HG03575 (cell line): ENCODE results near the gene ZBTB43.
"Not testable (repeated sequence)": the region's sequence is repeated elsewhere in the genome, so short reads cannot be mapped to it uniquely, and the experiment has no call there.

Experiments used
- ATAC-seq: cut with Tn5 transposase; IDR thresholded peaks from one replicate; pipeline ENCODE4 v1.9.1; 2021; ENCODE audit not compliant: unreplicated experiment, insufficient number of reproducible peaks, low FRiP score; ENCODE audit errors: extremely low read depth

Gene ZBTB43, protein sequence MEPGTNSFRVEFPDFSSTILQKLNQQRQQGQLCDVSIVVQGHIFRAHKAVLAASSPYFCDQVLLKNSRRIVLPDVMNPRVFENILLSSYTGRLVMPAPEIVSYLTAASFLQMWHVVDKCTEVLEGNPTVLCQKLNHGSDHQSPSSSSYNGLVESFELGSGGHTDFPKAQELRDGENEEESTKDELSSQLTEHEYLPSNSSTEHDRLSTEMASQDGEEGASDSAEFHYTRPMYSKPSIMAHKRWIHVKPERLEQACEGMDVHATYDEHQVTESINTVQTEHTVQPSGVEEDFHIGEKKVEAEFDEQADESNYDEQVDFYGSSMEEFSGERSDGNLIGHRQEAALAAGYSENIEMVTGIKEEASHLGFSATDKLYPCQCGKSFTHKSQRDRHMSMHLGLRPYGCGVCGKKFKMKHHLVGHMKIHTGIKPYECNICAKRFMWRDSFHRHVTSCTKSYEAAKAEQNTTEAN

DNA sequence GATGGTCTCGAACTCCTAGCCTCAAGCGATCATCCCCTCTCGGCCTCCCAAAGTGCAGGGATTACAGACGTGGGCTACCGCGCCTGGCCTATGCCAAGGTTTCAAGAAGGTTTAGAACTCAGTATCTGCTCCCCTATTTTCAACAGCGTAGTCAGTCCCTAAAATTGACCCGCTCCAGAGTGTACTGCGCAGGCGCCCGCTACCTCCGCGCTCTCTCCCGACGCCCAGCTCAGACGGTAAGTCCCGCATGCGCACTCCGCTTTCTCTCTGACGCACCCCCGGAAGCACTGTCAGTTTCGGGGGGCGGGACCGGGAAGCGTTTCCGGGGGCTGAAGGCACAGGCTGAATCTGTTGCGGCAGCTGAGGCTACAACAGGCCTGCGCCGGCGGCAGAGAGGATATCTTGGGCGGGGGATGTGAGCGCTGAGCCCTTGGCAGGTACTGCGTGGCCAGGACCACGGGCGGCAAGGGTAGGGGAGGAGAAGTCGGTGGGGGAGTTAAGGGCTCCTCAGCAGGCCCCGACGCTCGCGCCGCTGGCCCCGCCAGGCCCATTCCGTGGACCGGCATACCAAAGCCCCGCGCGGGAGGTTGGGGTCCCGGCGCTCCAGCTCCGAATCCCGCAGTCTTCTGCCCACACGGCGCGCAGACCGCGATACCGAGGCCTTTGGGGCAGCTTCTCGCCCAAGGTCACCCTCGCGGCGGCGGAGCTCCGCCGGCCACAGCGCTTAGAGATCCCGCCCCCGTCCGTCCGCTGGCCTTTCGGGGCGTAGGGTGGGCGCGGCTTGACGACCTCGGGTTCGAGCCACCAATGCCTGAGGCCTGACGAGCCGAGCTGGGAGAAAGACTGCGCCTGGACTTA is at the start of gene ZBTB43:
Gene ZBTB43, plus strand, starts transcription at position 345 of the 858 bp plus-strand sequence. CDS start 27,470 bp downstream, outside the sequence.
- ATAC-seq: no peak

DNA sequence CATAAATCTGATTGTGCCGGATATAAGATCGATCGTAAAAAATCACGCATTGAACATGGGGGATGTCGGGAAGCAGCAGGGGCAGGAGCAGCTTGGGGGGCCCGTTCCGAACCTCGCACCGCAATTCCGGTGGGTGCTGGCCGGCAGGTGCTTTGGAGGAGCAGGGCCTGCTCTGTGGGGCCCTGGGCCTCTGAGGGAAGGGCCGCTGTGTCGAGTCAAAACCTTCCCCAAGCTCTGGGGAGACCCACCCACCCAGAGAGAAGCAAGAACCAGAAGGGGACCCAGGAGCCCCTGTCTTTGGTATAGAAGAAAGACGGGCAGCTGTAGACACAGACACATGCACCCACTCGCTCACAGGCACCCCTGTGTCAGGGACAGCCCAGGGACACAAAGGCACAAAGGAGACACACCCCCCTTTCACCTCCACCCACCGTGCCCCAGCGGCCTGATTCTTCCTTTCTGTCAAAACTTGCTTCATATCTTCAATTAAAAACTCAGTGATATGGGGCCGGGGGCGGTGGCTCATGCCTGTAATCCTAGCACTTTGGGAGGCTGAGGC is 49.4 kb upstream of the ZBTB43 start:
- no peak for ATAC-seq

DNA sequence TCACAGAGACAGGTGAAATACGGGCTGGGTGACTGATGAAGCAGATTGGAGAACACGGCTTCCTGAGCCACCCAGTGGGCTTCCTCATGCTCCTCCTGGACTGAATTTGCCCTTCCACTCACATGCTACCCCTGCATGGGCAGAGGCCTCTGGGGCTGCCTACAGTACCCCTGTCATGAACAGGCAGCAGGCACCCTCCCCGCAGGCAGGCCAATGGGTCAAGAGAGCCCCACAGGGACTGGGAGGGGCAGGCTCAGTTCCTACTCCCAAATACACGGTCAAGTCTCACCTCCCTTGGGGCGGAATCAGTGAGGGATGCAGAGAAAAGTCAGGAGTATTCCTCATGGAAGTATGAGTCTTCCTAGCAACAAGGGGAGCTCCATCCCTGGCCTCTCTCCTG is 48.6 kb upstream of the ZBTB43 start:
- no peak for ATAC-seq

DNA sequence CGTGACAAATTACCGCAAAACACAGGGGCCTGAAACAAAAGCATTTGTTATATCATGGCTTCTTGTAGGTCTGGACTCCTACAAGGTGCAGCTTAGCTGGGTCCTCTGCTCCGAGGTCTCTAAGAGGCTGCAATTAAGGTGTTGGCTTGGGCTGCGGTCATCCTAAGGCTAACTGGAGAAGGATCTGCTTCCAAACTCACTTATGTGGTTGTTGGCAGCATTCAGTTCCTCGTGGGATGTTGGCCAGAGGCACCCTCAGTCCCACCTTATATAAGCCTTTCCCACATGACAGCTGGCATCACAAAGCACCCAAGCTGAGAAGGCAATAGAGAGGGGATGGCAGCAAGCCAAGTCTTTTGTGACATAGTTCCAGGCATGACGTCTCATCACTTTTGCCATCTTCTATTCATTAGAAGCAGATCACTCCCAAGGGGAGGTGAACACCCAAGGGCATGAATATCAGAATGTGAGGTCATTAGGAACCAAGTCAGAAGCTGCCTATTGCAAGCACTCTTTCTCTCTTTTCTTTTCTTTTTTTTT is 47.9 kb upstream of the ZBTB43 start:
- ATAC-seq: no peak

DNA sequence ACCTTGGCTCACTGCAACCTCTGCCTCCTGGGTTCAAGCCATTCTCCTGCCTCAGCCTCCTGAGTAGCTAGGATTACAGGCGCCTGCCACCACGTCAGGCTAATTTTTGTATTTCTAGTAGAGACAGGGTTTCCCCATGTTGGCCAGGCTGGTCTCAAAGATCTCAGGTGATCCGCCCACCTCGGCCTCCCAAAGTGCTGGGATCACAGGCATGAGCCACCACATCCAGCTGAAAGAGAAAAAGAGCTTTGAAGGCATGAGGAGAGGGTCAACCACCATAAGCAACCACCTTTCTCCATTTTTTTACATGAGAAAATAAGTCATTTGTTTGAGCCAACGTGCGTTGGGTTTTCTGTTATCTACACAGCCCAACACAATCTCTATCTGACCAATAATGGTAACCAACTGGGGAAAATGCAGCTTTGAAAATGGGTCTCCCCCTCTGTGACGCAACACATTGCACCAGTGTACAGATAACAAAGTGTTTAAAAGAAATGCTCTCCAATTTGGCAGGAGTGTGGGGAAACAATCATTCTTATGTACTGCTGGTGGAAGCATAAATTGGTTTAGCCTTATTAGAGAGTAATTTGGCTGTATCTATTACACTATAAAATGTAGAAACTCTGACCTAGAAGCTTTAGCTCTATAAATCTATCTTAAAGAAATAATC is 45.8 kb upstream of the ZBTB43 start:
- no peak for ATAC-seq

DNA sequence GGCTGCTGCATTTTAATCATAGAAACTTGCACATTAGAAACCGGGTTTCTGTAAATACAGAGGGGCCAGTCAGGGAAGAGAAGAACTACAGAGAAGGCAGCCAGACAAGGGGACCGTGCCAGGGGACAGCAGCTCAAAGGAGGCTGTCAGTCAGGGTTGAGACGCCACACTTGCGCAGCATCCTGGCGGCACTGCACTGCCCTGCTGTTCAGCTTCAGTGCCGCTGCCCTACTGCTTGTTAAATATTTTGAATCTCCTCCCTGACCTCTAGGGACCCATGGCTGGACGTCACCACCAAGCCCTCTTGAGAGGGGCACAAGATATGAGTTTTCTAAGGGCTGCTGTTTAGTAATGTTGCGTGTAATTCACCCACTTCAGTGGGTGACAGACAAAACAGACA is 43.6 kb upstream of the ZBTB43 start:
- no peak for ATAC-seq

DNA sequence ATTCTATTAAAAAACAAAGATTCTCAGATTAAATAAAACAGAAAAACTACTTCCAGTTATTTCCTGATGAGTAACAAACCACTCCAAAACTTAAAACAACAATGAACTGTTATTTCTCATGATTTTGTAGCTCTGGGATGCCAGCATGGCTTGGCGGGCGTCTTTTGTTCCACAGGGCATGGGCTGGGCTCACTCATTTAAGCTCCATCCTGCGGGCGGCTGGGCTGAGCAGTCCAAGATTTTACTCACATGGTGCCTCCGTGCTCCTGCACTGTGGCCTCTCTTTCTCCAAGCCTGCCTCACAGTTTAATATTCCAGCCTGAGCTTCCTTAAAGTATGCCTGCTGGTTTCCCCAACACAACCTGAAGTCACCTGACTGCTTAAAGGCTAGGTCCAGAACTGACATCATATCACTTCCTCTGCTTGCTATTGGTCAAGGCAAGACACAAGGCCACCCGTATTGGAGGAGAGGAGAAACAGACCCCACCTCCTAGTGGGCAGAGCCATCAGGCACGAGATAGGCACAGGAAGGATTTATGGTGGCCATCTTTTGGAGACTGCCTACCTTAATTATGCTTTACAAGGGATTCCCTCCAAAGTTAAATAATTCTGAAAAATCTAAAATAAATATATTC is 41.6 kb upstream of the ZBTB43 start:
- ATAC-seq: no peak

DNA sequence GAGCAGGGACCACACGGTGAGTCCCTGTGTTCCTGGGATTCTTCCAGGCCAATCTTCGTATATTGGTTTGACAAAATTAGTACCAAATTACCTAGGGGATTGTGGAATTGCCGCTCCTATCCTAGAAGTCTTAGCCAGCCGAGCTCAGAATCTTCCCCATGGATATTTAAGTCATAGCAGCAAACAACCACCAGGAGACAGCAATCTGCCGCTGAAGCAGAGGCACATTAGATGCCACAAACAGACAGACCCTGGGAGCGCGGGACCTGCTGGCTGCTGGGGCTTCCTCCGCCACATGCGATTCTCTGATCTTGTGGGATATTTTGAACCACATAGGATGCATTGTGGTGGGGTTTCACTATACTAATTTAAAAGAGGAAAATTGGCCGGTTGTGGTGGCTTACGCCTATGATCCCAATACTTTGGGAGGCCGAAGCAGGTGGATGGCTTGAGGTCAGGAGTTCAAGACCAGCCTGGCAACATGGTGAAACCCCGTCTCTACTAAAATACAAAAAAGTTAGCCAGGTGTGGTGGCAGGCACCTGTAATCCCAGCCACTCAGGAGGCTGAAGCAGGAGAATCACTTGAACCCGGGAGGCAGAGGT is 31.7 kb upstream of the ZBTB43 start:
- ATAC-seq: no peak

DNA sequence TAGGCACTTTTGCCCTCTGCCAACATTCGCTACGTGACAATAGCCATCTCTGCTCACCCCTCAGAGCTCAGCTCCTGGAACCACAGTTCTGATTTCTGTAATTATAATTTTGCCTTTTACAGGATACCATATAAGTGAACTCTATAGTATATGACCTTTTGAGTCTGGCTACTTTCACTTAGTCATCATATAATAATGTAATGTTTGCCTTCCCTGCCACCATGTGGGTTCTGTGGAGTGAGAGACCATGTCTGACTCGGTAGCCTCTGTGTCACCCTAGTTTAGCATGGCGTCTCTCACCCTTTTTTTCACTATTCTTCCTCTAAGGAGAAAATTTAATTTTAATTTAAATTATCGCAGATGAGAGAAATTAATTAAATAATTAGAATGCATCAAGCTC is 28.9 kb upstream of the ZBTB43 start:
- no peak for ATAC-seq

DNA sequence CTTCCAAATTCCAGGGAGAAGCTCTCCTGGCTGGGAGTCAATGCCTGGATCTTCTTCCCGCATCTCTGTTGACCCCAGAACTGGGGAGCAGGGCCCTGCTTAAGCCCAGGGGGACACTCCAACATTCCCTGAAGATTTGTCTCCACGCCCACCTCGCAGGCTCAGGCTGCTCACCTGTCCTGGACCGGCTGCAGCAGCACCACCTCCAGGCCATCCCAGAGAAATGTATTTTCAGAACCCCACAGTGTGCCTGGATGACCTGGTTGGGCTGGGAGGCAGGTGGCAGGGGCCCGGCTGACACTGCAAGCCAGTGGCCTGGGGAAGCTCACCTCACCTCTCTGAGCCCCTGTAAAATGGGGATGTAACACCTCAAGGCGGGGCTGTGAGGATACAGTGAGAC is 27.1 kb upstream of the ZBTB43 start:
- ATAC-seq: no peak

DNA sequence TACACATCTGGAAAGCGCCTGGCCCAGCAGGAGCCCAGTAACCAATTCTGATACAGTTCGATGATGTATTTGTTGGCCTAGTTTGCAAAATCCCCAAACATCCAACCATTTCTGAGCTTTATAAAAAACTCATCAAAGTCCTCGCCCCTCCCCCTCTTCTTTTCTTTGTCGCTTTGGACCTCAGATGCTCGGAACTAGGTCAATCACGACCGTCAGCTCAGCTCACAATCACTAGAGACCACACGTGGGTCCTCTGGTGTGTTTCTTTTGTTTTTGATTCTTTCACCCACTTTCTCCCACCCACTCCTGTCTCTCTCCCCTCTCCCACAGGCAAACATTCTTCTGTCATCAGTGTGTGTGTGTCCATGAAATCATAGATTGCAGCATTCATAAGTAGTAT is 26.7 kb upstream of the ZBTB43 start:
- no peak for ATAC-seq

DNA sequence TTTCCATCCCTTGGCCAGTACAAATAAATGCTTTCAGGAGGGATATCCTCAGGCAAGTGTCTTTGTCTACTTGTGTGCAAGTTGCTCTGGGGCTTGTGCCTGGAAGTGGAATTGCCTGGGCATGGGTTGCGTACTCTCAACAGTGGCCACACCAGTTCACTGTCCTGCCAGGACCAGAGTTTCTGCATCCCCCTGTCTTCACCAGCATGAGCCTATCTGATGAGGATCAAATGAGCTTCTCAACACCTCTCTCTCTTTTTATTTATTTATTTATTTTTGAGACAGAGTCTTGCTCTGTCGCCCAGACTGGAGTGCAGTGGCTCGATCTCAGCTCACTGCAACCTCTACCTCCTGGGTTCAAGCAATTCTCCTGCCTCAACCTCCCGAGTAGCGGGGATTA is 26.1 kb upstream of the ZBTB43 start:
- not testable (repeated sequence) for ATAC-seq

DNA sequence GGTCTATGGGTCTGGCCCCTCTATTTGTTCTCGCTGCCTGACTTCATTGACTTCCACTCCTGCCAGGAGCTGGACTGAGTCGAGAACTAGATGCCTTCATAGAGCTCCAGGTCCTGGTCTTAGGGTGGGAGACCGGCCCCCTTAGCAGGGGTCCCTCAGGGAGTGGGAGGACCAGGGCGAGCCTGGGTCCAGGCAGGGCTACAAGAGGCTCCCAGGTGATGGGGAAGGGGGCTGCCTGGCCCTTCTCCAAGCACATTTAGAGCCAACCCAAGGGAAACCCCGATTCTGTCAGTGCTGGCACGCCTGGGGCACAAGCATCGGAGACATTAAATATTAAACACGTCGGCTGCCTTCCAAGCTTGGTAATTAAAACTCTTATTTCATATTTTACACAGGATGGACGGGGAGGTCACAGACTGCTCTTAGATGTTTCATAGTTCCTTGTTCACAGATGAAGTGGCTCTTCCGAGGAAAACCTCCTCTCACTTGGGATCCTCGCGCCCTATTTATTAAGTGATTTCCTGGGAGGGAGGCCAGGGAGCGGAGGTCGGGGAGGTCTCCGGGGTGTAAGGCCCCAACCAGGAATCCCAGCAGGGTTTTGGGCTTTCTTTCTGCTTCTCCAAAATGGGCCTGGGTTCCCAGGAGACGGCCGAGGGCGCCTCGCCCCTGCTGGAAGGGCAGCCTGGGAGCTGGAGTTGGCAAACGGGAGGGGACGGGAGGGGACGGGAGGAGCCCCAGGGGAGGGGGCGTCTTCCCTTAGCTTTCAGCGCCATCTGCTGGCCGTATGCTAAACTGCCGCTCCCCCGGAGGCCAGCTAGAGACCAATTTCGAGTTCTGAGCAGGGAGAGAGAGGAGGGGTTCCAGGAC is 23.4 kb upstream of the ZBTB43 start:
- ATAC-seq: no peak

DNA sequence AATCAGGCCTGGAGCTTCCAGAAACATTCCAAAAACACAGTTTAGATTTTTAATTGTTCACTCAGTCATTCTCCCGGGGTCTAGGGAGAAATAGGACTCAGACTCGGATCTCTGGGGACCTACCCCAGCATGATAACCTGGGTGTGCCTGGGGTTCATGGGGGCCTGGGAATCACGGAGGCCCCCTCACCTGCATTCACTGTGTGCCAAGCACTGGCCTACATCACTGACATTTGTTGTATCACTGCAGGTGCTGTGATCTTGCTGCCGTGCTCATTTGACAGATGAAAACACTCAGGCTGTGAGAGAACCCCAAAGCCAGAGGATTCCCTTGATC is 22.8 kb upstream of the ZBTB43 start:
- ATAC-seq: no peak

DNA sequence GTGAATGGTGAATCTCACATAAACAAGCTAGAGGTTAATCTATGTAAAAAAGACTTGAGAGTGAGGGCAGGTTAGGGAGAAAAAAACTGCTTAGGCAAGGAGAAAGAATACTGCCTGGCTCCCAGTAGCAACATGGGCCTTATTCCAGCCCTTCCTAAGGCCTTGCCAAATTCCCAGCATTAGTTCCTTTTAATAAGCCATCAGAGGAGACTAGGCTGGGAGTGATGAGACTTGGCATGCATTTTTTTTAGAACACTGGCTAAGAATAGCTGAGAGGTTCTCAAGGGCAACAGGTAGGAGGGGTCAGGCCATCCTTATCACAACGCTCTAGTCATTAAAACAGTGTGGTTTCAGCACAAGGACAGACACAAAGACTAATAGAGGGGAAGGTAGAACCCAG is 20.9 kb upstream of the ZBTB43 start:
- no peak for ATAC-seq

DNA sequence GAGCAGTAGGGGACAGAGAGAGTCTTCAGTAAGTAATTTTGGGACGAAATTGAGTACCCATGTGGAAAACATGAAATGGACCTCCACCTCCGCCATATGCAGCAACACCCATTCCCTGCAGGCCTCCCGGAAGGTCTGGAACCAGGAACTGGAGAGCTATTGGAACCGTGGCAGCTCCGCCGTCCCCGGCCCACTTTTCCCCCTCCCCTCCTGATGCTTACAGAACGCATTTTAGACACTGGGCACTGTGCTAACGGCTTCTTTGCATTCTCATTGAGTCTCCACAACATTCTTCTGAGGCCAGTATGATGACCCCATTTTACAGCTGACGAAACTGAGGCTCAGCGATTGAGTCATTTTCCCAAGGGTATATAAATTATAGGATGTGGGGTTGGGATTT is 20.4 kb upstream of the ZBTB43 start:
- ATAC-seq: no peak

DNA sequence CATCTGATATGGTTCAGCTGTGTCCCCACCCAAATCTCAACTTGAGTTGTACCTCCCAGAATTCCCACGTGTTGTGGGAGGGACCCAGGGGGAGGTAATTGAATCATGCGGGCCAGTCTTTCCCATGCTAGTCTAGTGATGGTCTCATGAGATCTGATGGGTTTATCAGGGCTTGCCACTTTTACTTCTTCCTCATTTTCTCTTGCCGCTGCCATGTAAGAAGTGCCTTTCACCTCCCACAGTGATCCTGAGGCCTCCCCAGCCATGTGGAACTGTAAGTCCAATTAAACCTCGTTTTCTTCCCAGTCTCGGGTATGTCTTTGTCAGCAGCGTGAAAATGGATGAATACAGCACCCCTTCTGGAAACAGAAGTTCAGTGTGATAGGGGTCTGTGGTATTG is 20.0 kb upstream of the ZBTB43 start:
- ATAC-seq: not testable (repeated sequence)
